Natural killer cell (primary cell): ENCODE results near the gene POU4F1. TPM values are rescaled to one million over a fixed set of nuclear protein-coding genes. Genes with fewer than 3 reads are reported as not detected.
A peak's percentile ranks its signal among the peaks of the same experiment; 100 is the strongest.
"Not testable (repeated sequence)": the region's sequence is repeated elsewhere in the genome, so short reads cannot be mapped to it uniquely, and the experiment has no call there.

Source experiments
- ATAC-seq, 3 donors: fragments of 150-1000 bp in 2 of 3; fragments of 200-7000 bp in 1 of 3; cut with Tn5 transposase; 1 replicate in 1 of 3; 2 replicates in 2 of 3; pipeline ENCODE4 v1.10.0; 2021; ENCODE audit warnings: mild to moderate bottlenecking in 2 of 3, moderate library complexity in 2 of 3
- DNase-seq, 2 donors: peaks; one replicate each; pipeline versions ENCODE4 v3.0.0 to v3.0.0-alpha.2; 2013 to 2021; ENCODE audit warnings: mixed read lengths in 1 of 2
- H3K27ac ChIP-seq: one replicate; pipeline ENCODE4 v1.5.1; 2013; ENCODE audit warnings: mild to moderate bottlenecking, low read length
- H3K27me3 ChIP-seq: one replicate; pipeline ENCODE4 v1.6.1; 2013; ENCODE audit warnings: low read length; ENCODE audit not compliant: control insufficient read depth, insufficient read depth
- H3K36me3 ChIP-seq: one replicate; pipeline ENCODE4 v1.6.1; 2013; ENCODE audit warnings: low read length; ENCODE audit not compliant: control insufficient read depth, insufficient read depth
- H3K4me1 ChIP-seq: one replicate; pipeline ENCODE4 v1.6.1; 2013; ENCODE audit warnings: low read length; ENCODE audit not compliant: control insufficient read depth, insufficient read depth
- H3K4me3 ChIP-seq: one replicate; pipeline ENCODE4 v1.5.1; 2013; ENCODE audit warnings: low read length
- H3K9me3 ChIP-seq: one replicate; pipeline ENCODE4 v1.6.1; 2013; ENCODE audit warnings: low read length; ENCODE audit not compliant: control insufficient read depth, insufficient read depth
- H3K27ac Mint-ChIP-seq, 2 donors: one replicate each; pipeline ENCODE4 v1.8.0; 2022; ENCODE audit warnings: mild to moderate bottlenecking in 2 of 2, mixed read lengths in 2 of 2, moderate library complexity in 1 of 2
- H3K27me3 Mint-ChIP-seq, 2 donors: one replicate each; pipeline ENCODE4 v1.8.0; 2022; ENCODE audit warnings: low read depth in 2 of 2, mixed read lengths in 2 of 2
- H3K36me3 Mint-ChIP-seq: one replicate; pipeline ENCODE4 v1.8.0; 2022; ENCODE audit warnings: mixed read lengths
- H3K4me1 Mint-ChIP-seq, 2 donors: one replicate each; pipeline ENCODE4 v1.8.0; 2022; ENCODE audit warnings: mixed read lengths in 2 of 2
- H3K4me3 Mint-ChIP-seq: one replicate; pipeline ENCODE4 v1.8.0; 2022; ENCODE audit warnings: mild to moderate bottlenecking, moderate library complexity, mixed read lengths
- H3K9me3 Mint-ChIP-seq, 2 donors: one replicate each; pipeline ENCODE4 v1.8.0; 2022; ENCODE audit warnings: mixed read lengths in 2 of 2
- WGBS: methylation state at CpG from one replicate; pipeline ENCODE4 v1.1.7; 2013; ENCODE audit warnings: missing lambda C conversion rate; ENCODE audit not compliant: insufficient coverage; 5-methylcytosine and 5-hydroxymethylcytosine counted together
- intact Hi-C: fragments of 100-400 bp; cut with micrococcal nuclease; formaldehyde crosslinking; loops from one replicate; pipeline ENCODE4 v1.14.2; 2022
- total RNA-seq, 4 donors: library from RNA; stranded (reverse); fragments of 120-200 nt in 1 of 4; gene quantifications; one replicate each; pipeline versions ENCODE4 v1.2.3 to v1.2.4, GENCODE V29; 2013 to 2022
- TF ChIP-seq, protein P1 (sequence below): fragments of 200-600 bp; IDR thresholded peaks from one replicate; pipeline ENCODE4 v1.8.0; 2022; ENCODE audit warnings: antibody characterized with exemption

The POU4F1 gene
- total RNA-seq, 3 donors from 2014 or later (not counting 1 experiment from before 2014, with no cell fraction given) = 0.10 TPM; not detected in 2

GRCh38 chr13:78649997-78650716 lies 46.8 kb upstream of the POU4F1 start:
- H3K27me3 ChIP-seq = no peaks in the 10 kb centered on the region
- no peaks in the 10 kb centered on the region for H3K36me3 ChIP-seq
- H3K4me3 ChIP-seq = no peak overlapping the region
- Mint-ChIP-seq H3K9me3 (no peaks in the 10 kb centered on the region), H3K27ac (no peak overlapping the region), H3K27me3 (no peaks in the 10 kb centered on the region), H3K4me1 (peaks cover 17 to 22% of the 10 kb centered on the region in 2 donors), H3K36me3 (no peaks in the 10 kb centered on the region), H3K4me3 (no peak overlapping the region)
- TF ChIP-seq, protein P1, sequence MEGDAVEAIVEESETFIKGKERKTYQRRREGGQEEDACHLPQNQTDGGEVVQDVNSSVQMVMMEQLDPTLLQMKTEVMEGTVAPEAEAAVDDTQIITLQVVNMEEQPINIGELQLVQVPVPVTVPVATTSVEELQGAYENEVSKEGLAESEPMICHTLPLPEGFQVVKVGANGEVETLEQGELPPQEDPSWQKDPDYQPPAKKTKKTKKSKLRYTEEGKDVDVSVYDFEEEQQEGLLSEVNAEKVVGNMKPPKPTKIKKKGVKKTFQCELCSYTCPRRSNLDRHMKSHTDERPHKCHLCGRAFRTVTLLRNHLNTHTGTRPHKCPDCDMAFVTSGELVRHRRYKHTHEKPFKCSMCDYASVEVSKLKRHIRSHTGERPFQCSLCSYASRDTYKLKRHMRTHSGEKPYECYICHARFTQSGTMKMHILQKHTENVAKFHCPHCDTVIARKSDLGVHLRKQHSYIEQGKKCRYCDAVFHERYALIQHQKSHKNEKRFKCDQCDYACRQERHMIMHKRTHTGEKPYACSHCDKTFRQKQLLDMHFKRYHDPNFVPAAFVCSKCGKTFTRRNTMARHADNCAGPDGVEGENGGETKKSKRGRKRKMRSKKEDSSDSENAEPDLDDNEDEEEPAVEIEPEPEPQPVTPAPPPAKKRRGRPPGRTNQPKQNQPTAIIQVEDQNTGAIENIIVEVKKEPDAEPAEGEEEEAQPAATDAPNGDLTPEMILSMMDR = no peak
- intact Hi-C loops = loop anchor here (10.0 kb wide), 1 partner anchor 755 kb away; the partner anchor contains the start of gene RBM26
- DNase-seq = no peak
- ATAC-seq = no peak
- H3K9me3 ChIP-seq = no peaks in the 10 kb centered on the region
- no peaks in the 10 kb centered on the region for H3K4me1 ChIP-seq
- WGBS = 25% methylated on average over 3 of the region's 3 CpGs
- H3K27ac ChIP-seq = no peak overlapping the region

- DNase-seq, intact Hi-C loops, ATAC-seq, H3K36me3 ChIP-seq, H3K9me3 ChIP-seq, H3K27me3 ChIP-seq, H3K9me3 Mint-ChIP-seq, H3K27ac Mint-ChIP-seq, H3K27ac ChIP-seq, H3K4me3 Mint-ChIP-seq, H3K4me3 ChIP-seq, H3K4me1 ChIP-seq, H3K27me3 Mint-ChIP-seq, H3K36me3 Mint-ChIP-seq: not testable (repeated sequence)
- WGBS = 70% methylated on average over 8 of the region's 11 CpGs
- H3K4me1 Mint-ChIP-seq = peaks cover 19 to 36% of the 10 kb centered on the region in 2 donors
Observed at GRCh38 chr13:78647109-78647678, 43.8 kb upstream of the POU4F1 start.

- no peaks in the 10 kb centered on the region for H3K9me3 Mint-ChIP-seq
- no peaks in the 10 kb centered on the region for H3K9me3 ChIP-seq
- H3K4me1 ChIP-seq = no peaks in the 10 kb centered on the region
- H3K4me3 Mint-ChIP-seq = no peak overlapping the region
- H3K4me3 ChIP-seq = no peak overlapping the region
- H3K36me3 Mint-ChIP-seq = peaks cover 19% of the 10 kb centered on the region
- TF ChIP-seq, protein P1 = no peak
- H3K36me3 ChIP-seq = peaks cover 52% of the 10 kb centered on the region
- peaks cover 20 to 23% of the 10 kb centered on the region in 2 donors for H3K4me1 Mint-ChIP-seq
- no peaks in the 10 kb centered on the region for H3K27me3 Mint-ChIP-seq
- ATAC-seq (no peak), DNase-seq (no peak)
- H3K27me3 ChIP-seq = no peaks in the 10 kb centered on the region
- WGBS = 36% methylated on average over 1 of the region's 4 CpGs
- intact Hi-C loops = no loop called here
- peak overlapping the region; percentile 6 to 67 for H3K27ac Mint-ChIP-seq
- H3K27ac ChIP-seq = no peak overlapping the region
Observed at GRCh38 chr13:78638216-78638615, 34.9 kb upstream of the POU4F1 start.

- Mint-ChIP-seq H3K27ac (no peak overlapping the region), H3K4me3 (no peak overlapping the region), H3K9me3 (no peaks in the 10 kb centered on the region), H3K36me3 (peaks cover 29% of the 10 kb centered on the region), H3K4me1 (peaks cover 17 to 18% of the 10 kb centered on the region in 2 donors), H3K27me3 (no peaks in the 10 kb centered on the region)
- Histone ChIP-seq H3K27ac (no peak overlapping the region), H3K36me3 (peaks cover 63% of the 10 kb centered on the region), H3K27me3 (no peaks in the 10 kb centered on the region), H3K4me1 (no peaks in the 10 kb centered on the region), H3K4me3 (no peak overlapping the region), H3K9me3 (no peaks in the 10 kb centered on the region)
- intact Hi-C loops = no loop called here
- TF ChIP-seq, protein P1 = no peak
- DNase-seq (no peak), ATAC-seq (no peak)
Observed at GRCh38 chr13:78636495-78636894, 33.1 kb upstream of the POU4F1 start.
